IgD-negative memory B cell (primary cell): ENCODE data around the gene CGB5. TPM values are rescaled to one million over a fixed set of nuclear protein-coding genes. Genes with fewer than 3 reads are reported as not detected.

Experiments used
- H3K27ac Mint-ChIP-seq, 3 donors: one replicate each; pipeline ENCODE4 v1.8.0; 2020 to 2022; ENCODE audit warnings: mild to moderate bottlenecking in 3 of 3, mixed read lengths in 3 of 3, moderate library complexity in 1 of 3
- H3K27me3 Mint-ChIP-seq: one replicate; pipeline ENCODE4 v1.8.0; 2021; ENCODE audit warnings: mixed read lengths
- H3K36me3 Mint-ChIP-seq: one replicate; pipeline ENCODE4 v1.8.0; 2020; ENCODE audit warnings: mild to moderate bottlenecking, mixed read lengths
- H3K4me1 Mint-ChIP-seq, 3 donors: one replicate each; pipeline ENCODE4 v1.8.0; 2020 to 2022; ENCODE audit warnings: mixed read lengths in 3 of 3, mild to moderate bottlenecking in 1 of 3
- H3K4me3 Mint-ChIP-seq, 4 donors: one replicate each; pipeline ENCODE4 v1.8.0; 2020 to 2022; ENCODE audit warnings: mild to moderate bottlenecking in 4 of 4, mixed read lengths in 4 of 4, moderate library complexity in 3 of 4
- H3K9me3 Mint-ChIP-seq, 3 donors: one replicate each; pipeline ENCODE4 v1.8.0; 2020 to 2021; ENCODE audit warnings: mixed read lengths in 3 of 3, mild to moderate bottlenecking in 1 of 3
- polyA plus RNA-seq: library from polyadenylated mRNA; unstranded; fragments of 300-500 nt; fragmentation: Illumina TruSeq; gene quantifications from one replicate; pipeline ENCODE4 v1.2.3, GENCODE V29; 2021

The CGB5 gene
- polyA plus RNA-seq, 1 donor from 2014 or later, result not detected

DNA sequence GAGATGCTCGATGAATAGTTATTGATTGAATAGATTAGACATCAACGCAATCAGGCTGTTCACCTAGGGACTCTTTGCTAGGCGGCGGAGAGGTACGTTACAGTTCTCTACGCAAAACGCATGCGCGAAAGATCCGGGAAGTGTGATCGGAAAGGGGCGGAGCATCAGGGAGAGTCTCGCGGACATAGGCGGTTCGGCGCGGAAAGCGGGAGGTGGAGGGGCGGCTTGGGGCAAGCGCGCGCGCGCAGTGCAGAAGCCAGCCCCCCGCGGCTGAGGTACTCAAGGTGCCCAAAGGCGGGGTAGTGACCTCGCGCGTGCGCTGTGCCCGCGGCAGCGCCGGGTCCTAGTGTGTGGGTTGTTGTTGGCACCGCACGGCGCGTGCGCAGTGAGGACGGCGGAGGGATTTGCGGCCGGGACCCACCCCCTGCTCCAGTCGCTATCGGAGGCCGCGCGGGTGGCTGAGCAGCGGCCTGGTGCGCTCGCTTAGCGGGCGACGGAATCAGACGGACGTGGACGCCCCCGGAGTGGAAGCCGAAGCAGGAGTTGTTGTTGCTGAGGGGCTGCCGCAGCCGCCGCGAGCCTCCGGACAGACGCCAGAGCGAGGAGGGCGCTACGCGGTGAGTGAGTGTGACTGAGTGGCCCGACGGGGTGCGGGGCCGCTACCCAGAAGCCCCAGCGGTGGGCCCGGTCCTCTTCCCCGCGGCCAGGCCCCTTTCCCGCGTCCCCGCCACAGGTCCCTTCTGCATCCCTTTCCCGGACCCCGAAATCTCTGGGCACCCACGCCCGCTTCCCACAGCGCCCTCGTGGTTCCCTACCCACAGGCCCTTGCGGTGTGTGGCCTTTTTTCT lies 41.6 kb downstream of the CGB5 start, which contains the start of gene SNRNP70:
TSS of gene SNRNP70 (plus strand) at position 432 of the 848 bp plus-strand sequence. CDS start 964 bp downstream, outside the sequence.
- Mint-ChIP-seq H3K9me3 (no peaks in the 10 kb centered on the region), H3K36me3 (no peaks in the 10 kb centered on the region), H3K27ac (peak within 1 kb of the TSS; percentile 91 to 98 (median 97)), H3K4me1 (peaks cover 18 to 26% (median 19%) of the 10 kb centered on the region in 3 donors), H3K27me3 (no peaks in the 10 kb centered on the region), H3K4me3 (peak within 1 kb of the TSS; percentile 88 to 98 (median 94))

DNA sequence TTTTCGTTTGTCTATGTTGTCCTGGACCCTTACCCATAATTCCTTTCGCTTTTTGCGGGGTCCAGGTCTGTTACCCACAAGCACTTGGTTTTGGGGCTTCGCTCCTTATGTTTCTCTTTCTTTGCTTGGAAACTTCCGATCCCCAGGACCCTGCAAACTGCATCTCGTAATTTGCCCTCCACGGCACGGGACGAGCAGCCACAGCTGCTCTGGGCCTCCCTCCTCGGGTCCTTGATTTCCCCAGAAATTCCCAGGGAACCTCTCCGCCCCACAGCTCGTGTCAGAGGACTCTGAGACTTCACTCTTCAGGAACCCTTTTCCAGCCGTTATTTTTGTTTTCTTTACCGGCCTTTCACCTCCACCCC lies 42.2 kb downstream of the CGB5 start:
- H3K4me3 Mint-ChIP-seq, result peak overlapping the region; percentile 88 to 98 (median 94)
- no peaks in the 10 kb centered on the region for H3K36me3 Mint-ChIP-seq
- H3K9me3 Mint-ChIP-seq, result no peaks in the 10 kb centered on the region
- peak overlapping the region; percentile 91 to 98 (median 97) for H3K27ac Mint-ChIP-seq
- peaks cover 18 to 26% (median 19%) of the 10 kb centered on the region in 3 donors for H3K4me1 Mint-ChIP-seq
- no peaks in the 10 kb centered on the region for H3K27me3 Mint-ChIP-seq

DNA sequence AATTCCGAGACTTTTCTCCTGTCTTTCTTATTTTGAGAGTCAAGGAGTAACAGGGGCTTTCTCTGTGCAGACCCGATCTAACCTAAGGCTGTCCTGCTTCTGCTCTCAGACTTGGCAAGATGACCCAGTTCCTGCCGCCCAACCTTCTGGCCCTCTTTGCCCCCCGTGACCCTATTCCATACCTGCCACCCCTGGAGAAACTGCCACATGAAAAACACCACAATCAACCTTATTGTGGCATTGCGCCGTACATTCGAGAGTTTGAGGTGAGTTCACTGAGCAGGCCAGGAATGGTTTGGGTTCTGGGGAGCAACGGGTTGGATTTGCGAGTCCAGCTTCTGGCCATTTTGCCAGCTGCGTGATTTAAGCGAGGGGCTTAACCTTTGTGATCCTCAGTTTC lies 42.6 kb downstream of the CGB5 start:
- Mint-ChIP-seq H3K4me1 (peaks cover 18 to 26% (median 19%) of the 10 kb centered on the region in 3 donors), H3K27ac (peak overlapping the region; percentile 91 to 98 (median 97)), H3K36me3 (peaks cover under 1% of the 10 kb centered on the region), H3K9me3 (no peaks in the 10 kb centered on the region), H3K4me3 (peak overlapping the region; percentile 88 to 98 (median 94)), H3K27me3 (no peaks in the 10 kb centered on the region)

DNA sequence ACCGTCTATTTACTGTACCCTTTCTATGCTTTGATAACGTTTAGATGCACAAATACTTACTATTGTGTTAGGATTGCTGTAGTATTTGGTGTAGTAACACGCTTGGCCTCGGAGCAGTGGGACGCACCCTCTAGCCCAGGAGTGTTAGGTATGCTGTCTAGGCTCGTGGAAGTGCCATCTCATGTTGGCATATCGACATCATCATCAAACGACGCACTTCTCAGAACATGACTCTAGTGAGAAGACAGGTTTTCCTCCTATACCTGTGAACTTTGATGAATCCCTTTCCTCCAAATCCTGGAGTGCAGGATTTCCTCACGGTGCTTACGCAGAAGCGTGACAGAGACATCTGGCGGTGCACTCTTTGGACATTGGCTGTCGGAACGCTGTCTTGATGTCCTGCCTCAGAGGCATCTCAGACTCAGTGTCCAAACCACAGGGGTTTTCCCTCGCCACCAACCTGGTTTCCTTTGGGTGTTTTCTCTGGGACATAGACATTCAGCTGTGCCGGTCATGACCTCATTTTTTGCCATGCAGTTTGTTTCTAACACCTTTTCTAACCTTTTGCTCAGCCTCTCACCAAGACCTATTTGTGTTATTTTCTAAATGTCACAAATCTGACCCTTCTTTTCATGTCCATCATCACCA lies 47.9 kb downstream of the CGB5 start:
- Mint-ChIP-seq H3K36me3 (peaks cover 1% of the 10 kb centered on the region), H3K9me3 (no peaks in the 10 kb centered on the region), H3K27ac (peak overlapping the region in 1 of 3 donors; percentile 42), H3K4me3 (peak overlapping the region in 1 of 4 donors; percentile 50), H3K27me3 (no peaks in the 10 kb centered on the region), H3K4me1 (peaks cover 8 to 15% (median 8%) of the 10 kb centered on the region in 3 donors)

DNA sequence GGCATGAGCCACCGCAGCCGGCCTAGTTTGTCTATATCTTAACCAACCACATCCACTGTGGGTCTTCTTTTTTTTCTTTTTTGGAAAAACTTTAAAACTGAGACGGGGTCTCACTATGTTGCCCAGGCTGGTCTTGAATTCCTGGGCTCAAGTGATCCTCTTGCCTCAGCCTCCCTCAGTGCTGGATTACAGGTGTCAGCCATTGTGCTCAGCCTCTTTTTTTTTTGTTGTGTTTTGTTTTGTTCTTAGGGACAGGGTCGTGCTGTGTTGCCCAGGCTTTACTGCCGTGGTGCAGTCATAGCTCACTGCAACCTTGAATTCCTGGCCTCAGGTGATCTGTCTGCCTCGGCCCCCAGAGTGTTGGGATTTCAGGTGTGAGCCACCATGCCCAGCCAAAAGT lies 49.0 kb downstream of the CGB5 start:
- peaks cover 1% of the 10 kb centered on the region for H3K36me3 Mint-ChIP-seq
- H3K4me3 Mint-ChIP-seq, result no peak overlapping the region
- no peak overlapping the region for H3K27ac Mint-ChIP-seq
- no peaks in the 10 kb centered on the region for H3K27me3 Mint-ChIP-seq
- H3K4me1 Mint-ChIP-seq, result peaks cover 3 to 8% (median 3%) of the 10 kb centered on the region in 3 donors
- H3K9me3 Mint-ChIP-seq, result no peaks in the 10 kb centered on the region

Other genes with a start within 250 kb of the CGB5 start
- gene BCAT2, start 232.8 kb upstream of the CGB5 start, polyA plus RNA-seq, result 31.8 TPM
- 1.2 TPM for gene HSD17B14, start 207.4 kb upstream of the CGB5 start, polyA plus RNA-seq
- 3.2 TPM for gene PLEKHA4, start 175.2 kb upstream of the CGB5 start, polyA plus RNA-seq
- 558 TPM for gene PPP1R15A, start 171.4 kb upstream of the CGB5 start, polyA plus RNA-seq
- not detected for gene TULP2, start 145.1 kb upstream of the CGB5 start, polyA plus RNA-seq
- gene NUCB1, start 143.5 kb upstream of the CGB5 start, polyA plus RNA-seq, result 103 TPM
- gene DHDH, start 110.1 kb upstream of the CGB5 start, polyA plus RNA-seq, result 0.39 TPM
- gene BAX, start 89.0 kb upstream of the CGB5 start, polyA plus RNA-seq, result 101 TPM
- 7,236 TPM for gene FTL, start 78.5 kb upstream of the CGB5 start, polyA plus RNA-seq
- gene GYS1, start 50.5 kb upstream of the CGB5 start, polyA plus RNA-seq, result 26.4 TPM
- 65.7 TPM for gene RUVBL2, start 50.0 kb upstream of the CGB5 start, polyA plus RNA-seq
- gene LHB, start 26.8 kb upstream of the CGB5 start, polyA plus RNA-seq, result 0.78 TPM
- not detected for gene CGB3, start 19.5 kb upstream of the CGB5 start, polyA plus RNA-seq
- not detected for gene CGB2, start 12.0 kb upstream of the CGB5 start, polyA plus RNA-seq
- not detected for gene CGB1, start 7.0 kb upstream of the CGB5 start, polyA plus RNA-seq
- gene CGB8, start 5.3 kb downstream of the CGB5 start, polyA plus RNA-seq, result not detected
- not detected for gene CGB7, start 13.9 kb downstream of the CGB5 start, polyA plus RNA-seq
- gene NTF4, start 21.0 kb downstream of the CGB5 start, polyA plus RNA-seq, result not detected
- not detected for gene KCNA7, start 28.9 kb downstream of the CGB5 start, polyA plus RNA-seq
- gene SNRNP70, start 41.6 kb downstream of the CGB5 start, polyA plus RNA-seq, result 67.0 TPM
- gene LIN7B, start 70.5 kb downstream of the CGB5 start, polyA plus RNA-seq, result 8.3 TPM
- gene C19orf73, start 75.3 kb downstream of the CGB5 start, polyA plus RNA-seq, result 2.6 TPM
- gene PPFIA3, start 75.7 kb downstream of the CGB5 start, polyA plus RNA-seq, result not detected
- gene HRC, start 111.5 kb downstream of the CGB5 start, polyA plus RNA-seq, result not detected
- not detected for gene TRPM4, start 113.9 kb downstream of the CGB5 start, polyA plus RNA-seq